ENCODE data around the gene NLRP1.
"Not testable (repeated sequence)": the region's sequence is repeated elsewhere in the genome, so short reads cannot be mapped to it uniquely, and the experiment has no call there.

Gene NLRP1

GRCh38 chr17:5585836-5586521, 1.7 kb upstream of the NLRP1 start:
- DNase-seq, result peak in 1 of 5 donors; percentile 26

GRCh38 chr17:5585287-5585794, 1.0 kb upstream of the NLRP1 start:
- no peak for DNase-seq

GRCh38 chr17:5583426-5584382, 605 bp downstream of the NLRP1 start:
- DNase-seq, result peak in 1 of 5 donors; percentile 26

GRCh38 chr17:5582209-5583185, 1.8 kb downstream of the NLRP1 start:
- no peak for DNase-seq

- no peak for DNase-seq
Measured at GRCh38 chr17:5581655-5582054, 2.7 kb downstream of the NLRP1 start.

GRCh38 chr17:5580969-5581368, 3.3 kb downstream of the NLRP1 start:
- DNase-seq, result no peak

- DNase-seq, result no peak
Measured at GRCh38 chr17:5580367-5580766, 3.9 kb downstream of the NLRP1 start.

GRCh38 chr17:5578768-5579167, 5.5 kb downstream of the NLRP1 start:
- DNase-seq, result not testable (repeated sequence)

- not testable (repeated sequence) for DNase-seq
Measured at GRCh38 chr17:5573017-5573416, 11.3 kb downstream of the NLRP1 start.

GRCh38 chr17:5571281-5571680, 13.0 kb downstream of the NLRP1 start:
- no peak for DNase-seq

GRCh38 chr17:5565808-5566207, 18.5 kb downstream of the NLRP1 start:
- DNase-seq, result no peak

GRCh38 chr17:5563456-5563855, 20.9 kb downstream of the NLRP1 start:
- no peak for DNase-seq

GRCh38 chr17:5562661-5563360, 21.5 kb downstream of the NLRP1 start:
- no peak for DNase-seq

GRCh38 chr17:5561736-5562571, 22.4 kb downstream of the NLRP1 start:
- no peak for DNase-seq

- DNase-seq, result no peak
Measured at GRCh38 chr17:5560361-5560988, 23.8 kb downstream of the NLRP1 start.

- DNase-seq, result no peak
Measured at GRCh38 chr17:5558815-5559785, 25.2 kb downstream of the NLRP1 start.

GRCh38 chr17:5557990-5558389, 26.3 kb downstream of the NLRP1 start:
- no peak for DNase-seq

GRCh38 chr17:5557485-5557884, 26.8 kb downstream of the NLRP1 start:
- DNase-seq, result no peak

- no peak for DNase-seq
Measured at GRCh38 chr17:5555254-5555653, 29.1 kb downstream of the NLRP1 start.
